Lower lobe of right lung (tissue), 2 donors: Measurements from ENCODE around the gene CTNNA3. TPM values are rescaled to one million over a fixed set of nuclear protein-coding genes. Genes with fewer than 3 reads are reported as not detected.

Experiments
- ATAC-seq, 2 donors: fragments of 200-7000 bp; cut with Tn5 transposase; one replicate each; pipeline ENCODE4 v1.9.1; 2020 to 2022; ENCODE audit warnings: mild to moderate bottlenecking in 2 of 2, moderate library complexity in 2 of 2
- DNase-seq: peaks from one replicate; pipeline ENCODE4 v3.0.0-alpha.2; 2020
- H3K27ac ChIP-seq: fragments of 200-600 bp; one replicate; pipeline ENCODE4 v1.8.0; 2022
- H3K27me3 ChIP-seq: fragments of 200-600 bp; one replicate; pipeline ENCODE4 v1.8.0; 2022; ENCODE audit warnings: low read depth
- H3K36me3 ChIP-seq: fragments of 200-600 bp; one replicate; pipeline ENCODE4 v1.8.0; 2022; ENCODE audit warnings: mild to moderate bottlenecking
- H3K4me1 ChIP-seq: fragments of 200-600 bp; one replicate; pipeline ENCODE4 v1.8.0; 2022
- H3K4me3 ChIP-seq: fragments of 200-600 bp; one replicate; pipeline ENCODE4 v1.8.0; 2022; ENCODE audit warnings: mild to moderate bottlenecking
- H3K9me3 ChIP-seq: fragments of 200-600 bp; one replicate; pipeline ENCODE4 v1.8.0; 2022
- intact Hi-C: fragments of 100-400 bp; cut with DNase I; formaldehyde crosslinking; loops from one replicate; pipeline ENCODE4 v1.11.0; 2022
- total RNA-seq: library from RNA; stranded (reverse); fragmentation: NEBNext Ultra II Directional; extraction: Animal tissue kit (Norgen Biotek cat#: 25700); gene quantifications from one replicate; pipeline ENCODE4 v1.2.1, GENCODE V29; 2021
- TF ChIP-seq, protein P1 (sequence below): fragments of 200-600 bp; IDR thresholded peaks from one replicate; pipeline ENCODE4 v1.8.0; 2022; ENCODE audit warnings: antibody characterized with exemption, mild to moderate bottlenecking
- donor health status: DM: no; HTN: yes; CAD: no; lungs with severe emphysema.

CTNNA3 gene
- total RNA-seq, 1 donor from 2014 or later = not detected

DNA sequence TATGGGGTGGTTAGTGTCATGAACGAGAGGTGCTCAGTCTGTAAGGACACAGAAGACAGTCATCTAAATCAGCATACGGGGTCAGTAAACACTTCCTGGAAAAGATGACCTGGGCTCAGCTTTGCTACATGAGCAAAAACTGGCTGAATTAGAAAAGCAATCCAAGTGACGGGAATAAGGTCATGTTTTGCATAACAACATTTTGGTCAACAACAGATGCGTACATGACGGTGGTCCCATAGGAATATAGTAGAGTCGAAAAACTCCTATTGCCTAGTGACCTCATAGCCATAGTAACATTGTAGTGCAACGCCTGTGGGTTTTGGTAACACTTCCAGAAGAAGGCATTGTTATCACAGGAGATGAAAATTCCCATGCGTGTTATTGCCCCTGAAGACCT lies 92.9 kb downstream of the CTNNA3 start:
- Histone ChIP-seq H3K27ac (no peak overlapping the region), H3K4me3 (no peak overlapping the region), H3K4me1 (no peaks in the 10 kb centered on the region), H3K9me3 (no peaks in the 10 kb centered on the region), H3K36me3 (no peaks in the 10 kb centered on the region), H3K27me3 (no peaks in the 10 kb centered on the region)
- intact Hi-C loops = no loop called here
- TF ChIP-seq, protein P1, sequence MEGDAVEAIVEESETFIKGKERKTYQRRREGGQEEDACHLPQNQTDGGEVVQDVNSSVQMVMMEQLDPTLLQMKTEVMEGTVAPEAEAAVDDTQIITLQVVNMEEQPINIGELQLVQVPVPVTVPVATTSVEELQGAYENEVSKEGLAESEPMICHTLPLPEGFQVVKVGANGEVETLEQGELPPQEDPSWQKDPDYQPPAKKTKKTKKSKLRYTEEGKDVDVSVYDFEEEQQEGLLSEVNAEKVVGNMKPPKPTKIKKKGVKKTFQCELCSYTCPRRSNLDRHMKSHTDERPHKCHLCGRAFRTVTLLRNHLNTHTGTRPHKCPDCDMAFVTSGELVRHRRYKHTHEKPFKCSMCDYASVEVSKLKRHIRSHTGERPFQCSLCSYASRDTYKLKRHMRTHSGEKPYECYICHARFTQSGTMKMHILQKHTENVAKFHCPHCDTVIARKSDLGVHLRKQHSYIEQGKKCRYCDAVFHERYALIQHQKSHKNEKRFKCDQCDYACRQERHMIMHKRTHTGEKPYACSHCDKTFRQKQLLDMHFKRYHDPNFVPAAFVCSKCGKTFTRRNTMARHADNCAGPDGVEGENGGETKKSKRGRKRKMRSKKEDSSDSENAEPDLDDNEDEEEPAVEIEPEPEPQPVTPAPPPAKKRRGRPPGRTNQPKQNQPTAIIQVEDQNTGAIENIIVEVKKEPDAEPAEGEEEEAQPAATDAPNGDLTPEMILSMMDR = no peak
- ATAC-seq (no peak), DNase-seq (no peak)

- H3K9me3 ChIP-seq = no peaks in the 10 kb centered on the region
- DNase-seq (no peak), ATAC-seq (no peak)
- no peak overlapping the region for H3K4me3 ChIP-seq
- no peak overlapping the region for H3K27ac ChIP-seq
- no peaks in the 10 kb centered on the region for H3K36me3 ChIP-seq
- intact Hi-C loops = no loop called here
- no peaks in the 10 kb centered on the region for H3K27me3 ChIP-seq
- TF ChIP-seq, protein P1 = no peak
- no peaks in the 10 kb centered on the region for H3K4me1 ChIP-seq
Measured at GRCh38 chr10:67602268-67602950, 93.6 kb downstream of the CTNNA3 start.

- Histone ChIP-seq H3K27me3 (no peaks in the 10 kb centered on the region), H3K9me3 (no peaks in the 10 kb centered on the region), H3K27ac (no peak overlapping the region), H3K4me3 (no peak overlapping the region), H3K4me1 (no peaks in the 10 kb centered on the region), H3K36me3 (no peaks in the 10 kb centered on the region)
- ATAC-seq (no peak), DNase-seq (no peak)
- intact Hi-C loops = no loop called here
- TF ChIP-seq, protein P1 = no peak
Measured at GRCh38 chr10:67599597-67599996, 96.4 kb downstream of the CTNNA3 start.

DNA sequence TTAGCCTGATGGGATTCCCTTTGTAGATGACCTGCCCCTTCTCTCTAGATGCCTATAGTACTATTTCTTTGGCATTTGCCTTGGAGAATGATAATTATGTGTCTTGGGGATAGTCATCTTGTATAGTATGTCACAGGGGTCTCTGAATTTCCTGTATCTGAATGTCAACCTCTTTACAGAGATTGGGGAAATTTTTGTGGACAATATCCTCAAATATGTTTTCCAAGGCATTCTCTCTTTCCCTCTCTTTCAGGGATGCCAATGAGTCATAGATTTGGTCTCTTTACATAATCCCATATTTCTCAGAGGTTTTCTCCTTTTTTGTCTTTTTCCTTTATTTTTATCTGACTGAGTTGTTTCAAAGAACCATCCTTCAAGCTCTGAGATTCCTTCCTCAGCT lies 99.4 kb downstream of the CTNNA3 start:
- Histone ChIP-seq H3K9me3 (no peaks in the 10 kb centered on the region), H3K4me3 (no peak overlapping the region), H3K36me3 (no peaks in the 10 kb centered on the region), H3K27ac (no peak overlapping the region), H3K4me1 (no peaks in the 10 kb centered on the region), H3K27me3 (no peaks in the 10 kb centered on the region)
- no peak for DNase-seq
- TF ChIP-seq, protein P1 = no peak
- intact Hi-C loops = no loop called here
- ATAC-seq = no peak

DNA sequence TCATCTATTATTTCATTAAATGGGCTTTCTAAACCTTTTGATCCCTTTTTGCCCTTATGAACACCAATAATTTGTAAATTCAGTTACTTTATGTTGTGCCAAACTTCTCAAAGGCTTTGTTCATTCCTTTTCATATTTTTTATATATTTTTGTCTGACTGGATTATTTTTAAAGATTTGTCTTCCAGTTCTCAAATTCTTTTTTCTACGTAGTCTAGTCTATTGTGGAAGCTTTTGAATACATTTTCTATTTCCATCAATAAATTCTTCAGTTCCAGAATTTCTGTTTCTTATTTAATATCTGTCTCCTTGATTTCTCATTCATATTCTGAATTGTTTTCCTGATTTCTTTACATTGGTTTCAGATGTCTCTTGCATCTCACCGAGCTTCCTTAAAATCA lies 108.2 kb downstream of the CTNNA3 start:
- H3K4me3 ChIP-seq = no peak overlapping the region
- H3K4me1 ChIP-seq = no peaks in the 10 kb centered on the region
- intact Hi-C loops = no loop called here
- H3K27ac ChIP-seq = no peak overlapping the region
- TF ChIP-seq, protein P1 = no peak
- no peak for DNase-seq
- no peak for ATAC-seq
- peaks cover 3% of the 10 kb centered on the region for H3K9me3 ChIP-seq
- no peaks in the 10 kb centered on the region for H3K27me3 ChIP-seq
- H3K36me3 ChIP-seq = no peaks in the 10 kb centered on the region
